ENCODE results near the gene CFAP251. TPM values are rescaled to one million over a fixed set of nuclear protein-coding genes. Genes with fewer than 3 reads are reported as not detected.
A peak's percentile ranks its signal among the peaks of the same experiment; 100 is the strongest.

The CFAP251 gene
- total and polyA plus RNA-seq, 2 of the 13 experiments (the other 11 are each of a cell fraction or from before 2014, with no cell fraction given): 0.30 to 0.42 TPM

DNA sequence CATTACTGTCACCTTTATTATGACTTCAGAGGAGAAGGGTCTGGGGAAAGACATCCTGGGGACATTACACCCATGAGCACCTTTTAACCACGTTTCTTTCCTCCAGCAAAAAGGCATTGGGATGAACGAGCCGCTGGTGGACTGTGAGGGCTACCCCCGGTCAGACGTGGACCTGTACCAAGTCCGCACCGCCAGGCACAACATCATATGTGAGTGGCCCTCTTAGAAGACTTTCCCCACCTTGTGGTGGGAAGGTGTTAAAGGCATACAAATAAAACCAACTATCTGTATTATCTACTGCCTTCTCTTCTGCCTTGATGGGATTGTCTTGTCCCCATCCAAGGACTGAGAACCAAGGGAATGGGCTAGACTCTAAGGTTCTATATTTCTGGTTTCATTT lies 23.8 kb upstream of the CFAP251 start (continued):
- TF ChIP-seq, protein P1, sequence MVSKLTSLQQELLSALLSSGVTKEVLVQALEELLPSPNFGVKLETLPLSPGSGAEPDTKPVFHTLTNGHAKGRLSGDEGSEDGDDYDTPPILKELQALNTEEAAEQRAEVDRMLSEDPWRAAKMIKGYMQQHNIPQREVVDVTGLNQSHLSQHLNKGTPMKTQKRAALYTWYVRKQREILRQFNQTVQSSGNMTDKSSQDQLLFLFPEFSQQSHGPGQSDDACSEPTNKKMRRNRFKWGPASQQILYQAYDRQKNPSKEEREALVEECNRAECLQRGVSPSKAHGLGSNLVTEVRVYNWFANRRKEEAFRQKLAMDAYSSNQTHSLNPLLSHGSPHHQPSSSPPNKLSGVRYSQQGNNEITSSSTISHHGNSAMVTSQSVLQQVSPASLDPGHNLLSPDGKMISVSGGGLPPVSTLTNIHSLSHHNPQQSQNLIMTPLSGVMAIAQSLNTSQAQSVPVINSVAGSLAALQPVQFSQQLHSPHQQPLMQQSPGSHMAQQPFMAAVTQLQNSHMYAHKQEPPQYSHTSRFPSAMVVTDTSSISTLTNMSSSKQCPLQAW (CRISPR knock-in tag; IDR thresholded peaks at IDR 0.05): 0 out of 2 replicates have a peak, but pooled peaks have one; percentile 60
- TF ChIP-seq AGO2 (optimal IDR thresholded peaks at IDR 0.05; ENCODE audit: low read depth, low read length) (no peak), ZNF251 (CRISPR knock-in tag; IDR thresholded peaks at IDR 0.05) (no peak), TBL1XR1 (IDR thresholded peaks at IDR 0.05; ENCODE audit: borderline replicate concordance, low read length, partially characterized antibody) (peak; percentile 18), NFIB (CRISPR knock-in tag; IDR thresholded peaks at IDR 0.05; ENCODE audit: borderline replicate concordance) (no peak), ZC3H13 (CRISPR knock-in tag; IDR thresholded peaks at IDR 0.05) (no peak), MED1 (CRISPR knock-in tag; IDR thresholded peaks at IDR 0.05) (peak; percentile 29; the same call in 1 of the 2 replicates), TRIM24 (CRISPR knock-in tag; IDR thresholded peaks at IDR 0.05) (no peak), SMC3 (IDR thresholded peaks at IDR 0.05; ENCODE audit: low read length) (peak; percentile 79; the same call in 1 of the 2 replicates), SSRP1 (CRISPR knock-in tag; IDR thresholded peaks at IDR 0.05) (no peak), FOXK1 (CRISPR knock-in tag; IDR thresholded peaks at IDR 0.05; ENCODE audit: borderline replicate concordance, low read depth) (no peak), STAG1 (CRISPR knock-in tag; IDR thresholded peaks at IDR 0.05) (peak; percentile 67), CREM (IDR thresholded peaks at IDR 0.05) (no peak), CREM (CRISPR knock-in tag; IDR thresholded peaks at IDR 0.05) (no peak), IRX3 (CRISPR knock-in tag; IDR thresholded peaks at IDR 0.05; ENCODE audit: borderline replicate concordance, low read depth) (no peak)
- TF ChIP-seq, protein P2, sequence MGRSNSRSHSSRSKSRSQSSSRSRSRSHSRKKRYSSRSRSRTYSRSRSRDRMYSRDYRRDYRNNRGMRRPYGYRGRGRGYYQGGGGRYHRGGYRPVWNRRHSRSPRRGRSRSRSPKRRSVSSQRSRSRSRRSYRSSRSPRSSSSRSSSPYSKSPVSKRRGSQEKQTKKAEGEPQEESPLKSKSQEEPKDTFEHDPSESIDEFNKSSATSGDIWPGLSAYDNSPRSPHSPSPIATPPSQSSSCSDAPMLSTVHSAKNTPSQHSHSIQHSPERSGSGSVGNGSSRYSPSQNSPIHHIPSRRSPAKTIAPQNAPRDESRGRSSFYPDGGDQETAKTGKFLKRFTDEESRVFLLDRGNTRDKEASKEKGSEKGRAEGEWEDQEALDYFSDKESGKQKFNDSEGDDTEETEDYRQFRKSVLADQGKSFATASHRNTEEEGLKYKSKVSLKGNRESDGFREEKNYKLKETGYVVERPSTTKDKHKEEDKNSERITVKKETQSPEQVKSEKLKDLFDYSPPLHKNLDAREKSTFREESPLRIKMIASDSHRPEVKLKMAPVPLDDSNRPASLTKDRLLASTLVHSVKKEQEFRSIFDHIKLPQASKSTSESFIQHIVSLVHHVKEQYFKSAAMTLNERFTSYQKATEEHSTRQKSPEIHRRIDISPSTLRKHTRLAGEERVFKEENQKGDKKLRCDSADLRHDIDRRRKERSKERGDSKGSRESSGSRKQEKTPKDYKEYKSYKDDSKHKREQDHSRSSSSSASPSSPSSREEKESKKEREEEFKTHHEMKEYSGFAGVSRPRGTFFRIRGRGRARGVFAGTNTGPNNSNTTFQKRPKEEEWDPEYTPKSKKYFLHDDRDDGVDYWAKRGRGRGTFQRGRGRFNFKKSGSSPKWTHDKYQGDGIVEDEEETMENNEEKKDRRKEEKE (IDR thresholded peaks at IDR 0.05): no peak
- TF ChIP-seq, protein P3, sequence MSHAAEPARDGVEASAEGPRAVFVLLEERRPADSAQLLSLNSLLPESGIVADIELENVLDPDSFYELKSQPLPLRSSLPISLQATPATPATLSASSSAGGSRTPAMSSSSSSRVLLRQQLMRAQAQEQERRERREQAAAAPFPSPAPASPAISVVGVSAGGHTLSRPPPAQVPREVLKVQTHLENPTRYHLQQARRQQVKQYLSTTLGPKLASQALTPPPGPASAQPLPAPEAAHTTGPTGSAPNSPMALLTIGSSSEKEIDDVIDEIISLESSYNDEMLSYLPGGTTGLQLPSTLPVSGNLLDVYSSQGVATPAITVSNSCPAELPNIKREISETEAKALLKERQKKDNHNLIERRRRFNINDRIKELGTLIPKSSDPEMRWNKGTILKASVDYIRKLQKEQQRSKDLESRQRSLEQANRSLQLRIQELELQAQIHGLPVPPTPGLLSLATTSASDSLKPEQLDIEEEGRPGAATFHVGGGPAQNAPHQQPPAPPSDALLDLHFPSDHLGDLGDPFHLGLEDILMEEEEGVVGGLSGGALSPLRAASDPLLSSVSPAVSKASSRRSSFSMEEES (CRISPR knock-in tag; IDR thresholded peaks at IDR 0.05): 0 out of 2 replicates have a peak, but pooled peaks have one; percentile 23
- TF ChIP-seq, protein P4, sequence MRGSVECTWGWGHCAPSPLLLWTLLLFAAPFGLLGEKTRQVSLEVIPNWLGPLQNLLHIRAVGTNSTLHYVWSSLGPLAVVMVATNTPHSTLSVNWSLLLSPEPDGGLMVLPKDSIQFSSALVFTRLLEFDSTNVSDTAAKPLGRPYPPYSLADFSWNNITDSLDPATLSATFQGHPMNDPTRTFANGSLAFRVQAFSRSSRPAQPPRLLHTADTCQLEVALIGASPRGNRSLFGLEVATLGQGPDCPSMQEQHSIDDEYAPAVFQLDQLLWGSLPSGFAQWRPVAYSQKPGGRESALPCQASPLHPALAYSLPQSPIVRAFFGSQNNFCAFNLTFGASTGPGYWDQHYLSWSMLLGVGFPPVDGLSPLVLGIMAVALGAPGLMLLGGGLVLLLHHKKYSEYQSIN (CRISPR knock-in tag; IDR thresholded peaks at IDR 0.05; ENCODE audit: borderline replicate concordance): no peak
- TF ChIP-seq, protein P5, sequence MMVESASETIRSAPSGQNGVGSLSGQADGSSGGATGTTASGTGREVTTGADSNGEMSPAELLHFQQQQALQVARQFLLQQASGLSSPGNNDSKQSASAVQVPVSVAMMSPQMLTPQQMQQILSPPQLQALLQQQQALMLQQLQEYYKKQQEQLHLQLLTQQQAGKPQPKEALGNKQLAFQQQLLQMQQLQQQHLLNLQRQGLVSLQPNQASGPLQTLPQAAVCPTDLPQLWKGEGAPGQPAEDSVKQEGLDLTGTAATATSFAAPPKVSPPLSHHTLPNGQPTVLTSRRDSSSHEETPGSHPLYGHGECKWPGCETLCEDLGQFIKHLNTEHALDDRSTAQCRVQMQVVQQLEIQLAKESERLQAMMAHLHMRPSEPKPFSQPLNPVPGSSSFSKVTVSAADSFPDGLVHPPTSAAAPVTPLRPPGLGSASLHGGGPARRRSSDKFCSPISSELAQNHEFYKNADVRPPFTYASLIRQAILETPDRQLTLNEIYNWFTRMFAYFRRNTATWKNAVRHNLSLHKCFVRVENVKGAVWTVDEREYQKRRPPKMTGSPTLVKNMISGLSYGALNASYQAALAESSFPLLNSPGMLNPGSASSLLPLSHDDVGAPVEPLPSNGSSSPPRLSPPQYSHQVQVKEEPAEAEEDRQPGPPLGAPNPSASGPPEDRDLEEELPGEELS (CRISPR knock-in tag; IDR thresholded peaks at IDR 0.05): 0 out of 2 replicates have a peak, but pooled peaks have one; percentile 15
- TF ChIP-seq, protein P6, sequence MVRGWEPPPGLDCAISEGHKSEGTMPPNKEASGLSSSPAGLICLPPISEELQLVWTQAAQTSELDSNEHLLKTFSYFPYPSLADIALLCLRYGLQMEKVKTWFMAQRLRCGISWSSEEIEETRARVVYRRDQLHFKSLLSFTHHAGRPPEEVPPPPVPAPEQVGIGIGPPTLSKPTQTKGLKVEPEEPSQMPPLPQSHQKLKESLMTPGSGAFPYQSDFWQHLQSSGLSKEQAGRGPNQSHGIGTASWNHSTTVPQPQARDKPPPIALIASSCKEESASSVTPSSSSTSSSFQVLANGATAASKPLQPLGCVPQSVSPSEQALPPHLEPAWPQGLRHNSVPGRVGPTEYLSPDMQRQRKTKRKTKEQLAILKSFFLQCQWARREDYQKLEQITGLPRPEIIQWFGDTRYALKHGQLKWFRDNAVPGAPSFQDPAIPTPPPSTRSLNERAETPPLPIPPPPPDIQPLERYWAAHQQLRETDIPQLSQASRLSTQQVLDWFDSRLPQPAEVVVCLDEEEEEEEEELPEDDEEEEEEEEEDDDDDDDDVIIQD (CRISPR knock-in tag; IDR thresholded peaks at IDR 0.05; ENCODE audit: low read depth): no peak
